CD4-positive, alpha-beta T cell treated with Interleukin-6 for 4 hours (primary cell): ENCODE results near the gene PLCXD1.

Experiments
- DNase-seq: peaks from one replicate; pipeline ENCODE4 v3.0.0-alpha.2; 2020; ENCODE audit warnings: mixed read lengths

Gene PLCXD1

GRCh38 chrX:352582-353314, 71.6 kb downstream of the PLCXD1 start:
- DNase-seq: no peak
